PC-9 (cell line): Measurements from ENCODE around the gene RNF126.

Experiments used
- EZH2 ChIP-seq: fragments of 200-600 bp; sonication (generic); IDR thresholded peaks from 2 replicates; pipeline ENCODE4 v1.8.0; 2017; ENCODE audit warnings: antibody characterized with exemption, low read depth
- TF ChIP-seq, protein P1 (sequence below): fragments of 200-600 bp; sonication (generic); conservative IDR thresholded peaks from 2 replicates; pipeline ENCODE4 v1.6.1; 2017; ENCODE audit warnings: mixed run types, antibody characterized with exemption, mild to moderate bottlenecking, moderate library complexity

DNA sequence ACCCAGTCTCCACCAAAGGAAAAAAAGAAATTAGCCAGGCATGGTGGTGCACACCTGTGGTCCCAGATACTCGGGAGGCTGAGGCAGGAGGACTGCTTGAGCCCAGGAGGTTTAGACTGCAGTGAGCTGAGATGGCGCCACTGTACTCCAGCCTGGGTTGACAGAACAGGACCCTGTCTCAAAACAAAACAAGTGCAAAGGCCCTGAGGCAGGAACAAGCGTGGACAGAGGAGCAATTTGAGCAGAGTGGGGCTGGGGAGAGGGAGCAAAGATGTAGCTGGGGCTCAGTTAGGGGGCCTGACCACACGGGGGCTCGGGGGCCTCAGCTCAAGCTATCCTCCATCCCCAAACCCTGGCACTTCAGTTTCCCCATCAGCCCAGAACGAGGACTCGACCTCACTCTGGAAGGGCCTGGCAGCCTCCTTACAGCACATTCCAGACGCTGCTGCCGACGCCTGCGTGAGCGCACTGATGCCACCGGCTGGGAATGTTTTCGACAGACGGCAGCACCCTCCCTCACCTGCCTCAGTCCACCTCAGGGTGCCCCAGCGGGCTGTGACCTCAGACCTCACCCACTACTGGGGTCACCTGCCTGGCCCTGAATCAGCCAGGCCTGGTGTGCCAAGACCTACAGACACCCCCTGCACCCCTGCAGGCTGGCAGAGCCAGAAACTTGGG is 27.9 kb downstream of the RNF126 start:
- TF ChIP-seq, protein P1, sequence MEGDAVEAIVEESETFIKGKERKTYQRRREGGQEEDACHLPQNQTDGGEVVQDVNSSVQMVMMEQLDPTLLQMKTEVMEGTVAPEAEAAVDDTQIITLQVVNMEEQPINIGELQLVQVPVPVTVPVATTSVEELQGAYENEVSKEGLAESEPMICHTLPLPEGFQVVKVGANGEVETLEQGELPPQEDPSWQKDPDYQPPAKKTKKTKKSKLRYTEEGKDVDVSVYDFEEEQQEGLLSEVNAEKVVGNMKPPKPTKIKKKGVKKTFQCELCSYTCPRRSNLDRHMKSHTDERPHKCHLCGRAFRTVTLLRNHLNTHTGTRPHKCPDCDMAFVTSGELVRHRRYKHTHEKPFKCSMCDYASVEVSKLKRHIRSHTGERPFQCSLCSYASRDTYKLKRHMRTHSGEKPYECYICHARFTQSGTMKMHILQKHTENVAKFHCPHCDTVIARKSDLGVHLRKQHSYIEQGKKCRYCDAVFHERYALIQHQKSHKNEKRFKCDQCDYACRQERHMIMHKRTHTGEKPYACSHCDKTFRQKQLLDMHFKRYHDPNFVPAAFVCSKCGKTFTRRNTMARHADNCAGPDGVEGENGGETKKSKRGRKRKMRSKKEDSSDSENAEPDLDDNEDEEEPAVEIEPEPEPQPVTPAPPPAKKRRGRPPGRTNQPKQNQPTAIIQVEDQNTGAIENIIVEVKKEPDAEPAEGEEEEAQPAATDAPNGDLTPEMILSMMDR = no peak
- no peak for TF ChIP-seq EZH2
